Ammon's horn (tissue), 1 donor: ENCODE results near the gene ITPKC.
A peak's percentile ranks its signal among the peaks of the same experiment; 100 is the strongest.
"Not testable (repeated sequence)": the region's sequence is repeated elsewhere in the genome, so short reads cannot be mapped to it uniquely, and the experiment has no call there.

ENCODE experiments used
- DNase-seq: peaks from one replicate; pipeline ENCODE4 v3.0.0-alpha.2; 2016; ENCODE audit warnings: low spot score

The ITPKC gene

GRCh38 chr19:40741527-40742390, 24.8 kb downstream of the ITPKC start:
- no peak for DNase-seq

DNA sequence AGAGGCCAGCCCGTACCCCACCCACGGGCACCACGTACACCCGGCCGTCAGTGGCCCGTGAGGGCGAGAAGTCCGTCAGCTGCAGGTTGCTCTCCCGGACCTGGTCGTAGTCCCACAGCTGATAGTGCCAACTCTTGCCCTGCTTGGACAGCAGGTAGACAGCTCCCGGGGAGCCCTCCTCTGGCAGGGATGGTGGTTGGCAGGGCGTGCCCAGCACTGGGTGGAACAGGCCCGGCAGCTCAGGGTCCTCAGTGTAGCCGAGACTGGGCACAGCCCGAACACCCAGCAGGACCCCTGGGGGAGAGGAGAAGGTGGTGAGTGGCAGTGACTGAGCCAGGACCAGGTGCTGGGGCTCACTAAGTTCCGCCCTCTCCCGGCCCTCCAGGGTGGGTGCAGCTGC, 25.6 kb downstream of the ITPKC start:
- DNase-seq, result no peak

DNA sequence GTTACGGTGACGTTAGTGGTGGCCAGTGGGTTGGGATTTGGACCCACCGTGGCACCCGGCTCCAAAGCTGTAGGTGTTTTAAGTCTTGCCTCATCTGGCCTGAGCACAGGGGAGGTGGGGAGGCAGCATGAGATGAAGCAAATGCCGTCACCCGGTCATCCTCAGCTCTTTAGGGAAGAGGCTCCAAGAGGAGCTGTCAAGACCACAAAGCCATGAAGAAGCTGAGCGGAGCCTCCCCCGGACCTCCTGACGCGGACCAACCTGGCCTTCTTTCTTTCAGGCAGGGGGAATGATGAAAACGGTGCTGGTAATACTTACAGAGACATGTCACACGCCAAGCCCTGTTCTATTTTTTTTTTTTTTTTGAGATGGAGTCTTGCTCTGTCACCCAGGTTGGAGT, 26.0 kb downstream of the ITPKC start:
- no peak for DNase-seq

GRCh38 chr19:40743926-40744325, 27.0 kb downstream of the ITPKC start:
- DNase-seq, result no peak

DNA sequence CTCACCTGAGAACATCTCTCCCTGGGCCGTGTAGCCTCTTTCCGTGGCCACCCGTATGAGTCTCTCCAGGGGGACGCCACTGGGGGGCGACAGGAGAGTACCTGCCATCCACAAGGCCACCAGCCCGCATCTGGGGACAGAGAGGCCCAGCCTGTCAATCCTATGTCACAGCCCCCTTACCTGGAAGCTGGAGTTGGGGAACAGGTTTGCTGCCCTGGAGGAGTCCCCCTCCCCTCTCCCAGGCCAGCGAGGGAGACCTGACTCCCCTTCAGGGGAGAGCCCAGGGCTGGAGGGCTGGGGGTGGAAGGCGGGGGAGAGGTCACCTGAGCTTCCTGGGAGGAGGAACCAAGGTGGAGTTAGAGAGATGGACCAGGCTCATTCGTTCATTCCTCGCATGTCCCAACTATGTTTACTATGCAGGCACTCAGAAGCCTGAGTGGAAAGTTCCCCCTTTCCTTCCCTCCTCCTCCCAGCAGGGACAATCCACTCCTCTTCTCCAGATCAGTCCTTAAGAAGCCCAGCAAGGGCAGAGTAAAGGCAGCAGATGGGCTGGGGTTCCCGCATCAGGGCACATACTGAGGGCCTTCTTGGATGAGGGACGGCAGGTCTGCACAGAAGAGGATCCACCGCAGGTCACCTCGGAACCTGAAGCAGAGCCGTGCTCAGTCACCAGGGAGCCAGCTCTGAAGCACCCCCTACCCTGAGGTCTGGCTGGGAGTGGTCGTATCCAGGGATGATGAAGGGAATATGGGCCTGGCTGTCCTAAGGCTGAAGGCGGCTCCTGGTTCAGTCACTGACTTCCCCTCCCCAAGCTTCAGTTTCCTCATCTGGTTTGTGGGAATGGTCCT, 27.9 kb downstream of the ITPKC start:
- no peak for DNase-seq

DNA sequence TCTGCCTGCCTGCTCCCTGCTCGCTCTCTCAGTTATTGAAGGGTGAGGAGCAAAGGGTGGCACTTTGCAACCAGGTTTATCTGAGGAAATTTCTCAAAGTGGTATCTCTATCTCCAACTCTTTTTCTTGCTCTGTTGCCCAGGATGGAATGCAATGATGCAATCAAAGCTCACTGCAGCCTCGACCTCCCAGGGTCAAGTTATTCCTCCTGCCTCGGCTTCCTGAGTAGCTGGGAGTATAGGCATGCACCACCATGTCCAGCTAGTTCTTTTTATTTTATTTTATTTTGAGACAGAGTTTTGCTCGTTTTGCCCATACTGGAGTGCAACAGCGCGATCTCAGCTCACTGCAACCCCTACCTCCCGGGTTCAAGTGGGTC, 28.5 kb downstream of the ITPKC start:
- DNase-seq, result no peak

GRCh38 chr19:40747536-40747935, 30.6 kb downstream of the ITPKC start:
- no peak for DNase-seq

DNA sequence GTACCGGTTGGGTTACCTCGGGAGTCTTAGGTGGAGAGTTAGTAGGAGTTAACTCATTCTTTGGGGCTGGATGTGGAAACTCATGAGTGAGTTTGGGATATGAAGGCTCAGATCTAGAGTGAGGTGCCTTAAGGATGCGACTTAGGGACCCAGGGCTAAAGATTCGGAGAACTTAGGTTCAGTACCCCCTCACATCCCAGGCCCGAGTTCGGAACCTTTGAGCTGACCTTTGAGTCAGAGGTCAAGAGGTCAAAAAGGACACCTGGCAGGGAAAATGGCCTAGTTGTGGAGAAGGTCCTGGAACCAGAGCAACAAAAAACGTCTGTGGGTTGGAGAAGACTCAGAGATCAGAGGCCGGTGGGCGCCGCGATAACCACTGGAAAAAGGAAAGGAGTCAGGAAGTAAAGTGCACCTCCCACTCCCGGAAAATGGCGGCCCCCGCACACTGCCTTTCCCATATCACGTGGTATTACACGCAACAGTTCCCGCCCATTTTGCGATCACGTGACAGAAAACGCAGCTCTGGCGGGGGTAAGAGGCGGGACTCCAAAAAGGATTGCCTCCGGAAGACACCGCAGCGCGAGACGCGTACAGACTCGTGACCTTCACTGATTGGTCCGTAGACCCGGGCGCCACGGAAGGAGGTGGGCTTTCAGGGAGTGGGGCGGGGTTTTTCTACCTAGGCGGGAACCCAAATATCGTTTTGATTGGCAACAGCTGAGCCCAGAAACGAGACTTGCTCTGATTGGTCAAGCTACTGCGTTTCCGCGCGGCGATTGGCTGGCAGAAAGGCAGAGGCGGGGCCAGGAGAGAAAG, 33.4 kb downstream of the ITPKC start, which contains the start of gene ACTMAP:
TSS of gene ACTMAP (minus strand) at position 420 of the 816 bp plus-strand sequence. CDS start 674 bp downstream, outside the sequence.
- peak; percentile 100 for DNase-seq

DNA sequence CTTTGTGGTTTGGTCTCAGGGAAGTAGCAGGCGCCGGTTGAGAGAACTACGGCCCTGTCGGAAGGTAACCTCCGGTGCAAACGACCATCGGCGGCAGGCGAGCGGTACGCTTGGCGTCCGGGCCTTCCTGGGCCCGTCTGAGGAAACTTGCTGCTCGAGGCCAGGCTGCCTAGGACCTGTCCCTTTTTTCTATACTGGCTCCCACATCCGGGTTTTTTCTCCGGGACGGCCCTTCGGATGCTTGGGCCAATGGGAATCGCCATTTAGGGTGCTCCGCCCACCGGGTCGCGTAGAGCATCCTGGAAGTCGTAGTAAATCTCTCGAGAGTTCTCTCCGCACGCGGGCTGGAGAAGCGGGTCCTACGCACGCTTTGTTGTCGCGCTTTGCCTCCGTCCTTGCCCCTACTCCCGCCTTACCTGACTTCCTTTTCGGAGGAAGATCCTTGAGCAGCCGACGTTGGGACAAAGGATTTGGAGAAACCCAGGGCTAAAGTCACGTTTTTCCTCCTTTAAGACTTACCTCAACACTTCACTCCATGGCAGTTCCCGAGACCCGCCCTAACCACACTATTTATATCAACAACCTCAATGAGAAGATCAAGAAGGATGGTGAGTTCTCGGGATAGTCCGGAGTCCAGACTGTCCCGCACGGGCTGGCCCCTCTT, 34.1 kb downstream of the ITPKC start, which contains the start of gene SNRPA:
TSS of gene SNRPA (plus strand) at position 330 of the 664 bp plus-strand sequence. CDS start at position 536, 206 bp downstream.
- peak; percentile 97 for DNase-seq

DNA sequence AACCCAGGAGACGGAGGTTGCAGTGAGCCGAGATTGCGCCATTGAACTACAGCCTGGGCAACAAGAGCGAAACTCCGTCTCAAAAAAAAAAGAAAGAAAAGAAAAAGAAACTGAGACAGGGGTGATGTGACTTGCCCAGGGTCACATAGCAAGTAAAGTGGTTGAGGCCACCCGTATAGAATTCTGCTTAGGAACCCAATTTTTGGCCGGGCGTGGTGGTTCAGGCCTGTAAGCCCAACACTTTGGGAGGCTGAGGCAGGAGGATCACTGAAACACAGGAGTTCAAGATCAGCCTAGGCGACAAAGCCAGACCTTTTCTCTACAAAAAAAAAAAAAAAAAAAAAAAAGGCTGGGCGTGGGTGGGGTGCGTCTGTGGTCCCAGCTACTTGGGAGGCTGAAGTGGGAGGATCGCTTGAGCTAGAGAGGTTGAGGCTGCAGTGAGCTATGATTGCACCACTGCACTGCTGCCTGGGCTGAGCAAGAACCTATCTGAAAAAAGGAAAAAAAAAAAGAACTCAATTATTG, 35.4 kb downstream of the ITPKC start:
- no peak for DNase-seq

GRCh38 chr19:40754611-40755247, 37.8 kb downstream of the ITPKC start:
- peak; percentile 13 for DNase-seq

- no peak for DNase-seq
Measured at GRCh38 chr19:40755248-40755624, 38.3 kb downstream of the ITPKC start.

DNA sequence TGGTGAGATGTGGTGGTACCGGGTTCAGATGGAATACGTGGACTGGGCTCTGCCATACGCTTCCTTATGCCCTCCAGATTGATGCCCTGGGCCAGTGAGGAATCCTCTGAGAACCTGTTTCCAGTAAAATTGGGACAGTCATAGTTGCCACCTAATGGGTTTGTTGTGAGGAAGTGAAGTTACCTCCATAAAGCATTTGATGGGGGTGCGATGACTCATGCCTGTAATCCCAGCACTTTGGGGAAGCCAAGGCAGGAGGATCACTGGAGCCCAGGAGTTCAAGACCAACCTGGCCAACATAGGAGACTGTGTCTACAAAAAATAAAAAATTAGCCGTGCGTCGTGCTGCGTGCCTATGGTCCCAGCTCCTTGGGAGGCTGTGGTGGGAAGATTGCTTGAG, 38.9 kb downstream of the ITPKC start:
- DNase-seq, result no peak

GRCh38 chr19:40756502-40757110, 39.7 kb downstream of the ITPKC start:
- no peak for DNase-seq

- DNase-seq, result no peak
Measured at GRCh38 chr19:40758491-40758890, 41.6 kb downstream of the ITPKC start.

- no peak for DNase-seq
Measured at GRCh38 chr19:40759352-40759751, 42.4 kb downstream of the ITPKC start.

DNA sequence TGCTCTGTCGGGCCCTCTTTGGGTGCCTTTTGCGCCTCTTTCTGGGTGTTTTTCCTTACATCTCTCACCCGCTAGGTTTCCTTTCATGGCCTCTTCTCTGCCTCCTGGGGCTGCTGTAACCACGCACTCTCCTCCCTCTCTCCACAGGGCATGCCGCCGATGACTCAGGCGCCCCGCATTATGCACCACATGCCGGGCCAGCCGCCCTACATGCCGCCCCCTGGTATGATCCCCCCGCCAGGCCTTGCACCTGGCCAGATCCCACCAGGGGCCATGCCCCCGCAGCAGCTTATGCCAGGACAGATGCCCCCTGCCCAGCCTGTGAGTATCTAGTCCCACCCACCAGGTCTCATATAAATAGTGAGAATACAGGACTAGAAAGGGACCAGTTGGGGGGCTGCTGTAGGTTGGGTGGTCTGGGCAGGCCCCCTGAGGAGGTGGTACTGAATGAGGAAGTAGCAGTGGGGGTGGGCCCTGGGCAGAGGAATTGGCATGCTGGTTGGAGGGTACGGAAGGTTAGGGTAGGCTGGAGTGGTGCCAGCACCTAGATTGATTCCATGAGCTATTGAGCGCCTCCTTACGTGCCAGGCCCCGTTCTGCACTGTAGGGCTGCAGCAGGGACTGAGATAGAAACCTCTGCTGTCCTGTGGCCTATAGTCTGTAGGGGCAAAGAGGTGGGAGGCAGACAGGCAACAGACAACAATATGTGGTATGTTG, 46.0 kb downstream of the ITPKC start:
- DNase-seq, result no peak

DNA sequence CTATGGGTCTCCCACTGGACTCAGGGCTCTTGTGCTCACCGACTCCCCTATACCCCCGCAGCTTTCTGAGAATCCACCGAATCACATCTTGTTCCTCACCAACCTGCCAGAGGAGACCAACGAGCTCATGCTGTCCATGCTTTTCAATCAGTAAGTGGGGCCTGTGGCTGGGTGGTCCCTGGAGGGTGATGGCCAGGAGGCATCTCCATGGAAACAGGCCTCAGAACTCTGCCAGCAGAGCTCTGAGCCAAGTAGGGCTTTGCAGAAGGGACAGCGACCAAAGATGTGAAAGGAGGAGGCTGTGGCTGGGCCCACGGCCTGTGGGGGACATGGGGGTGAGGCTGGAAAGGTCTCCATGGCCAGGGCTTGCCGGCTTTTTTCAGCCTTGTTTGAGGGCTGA, 46.6 kb downstream of the ITPKC start:
- DNase-seq, result no peak

DNA sequence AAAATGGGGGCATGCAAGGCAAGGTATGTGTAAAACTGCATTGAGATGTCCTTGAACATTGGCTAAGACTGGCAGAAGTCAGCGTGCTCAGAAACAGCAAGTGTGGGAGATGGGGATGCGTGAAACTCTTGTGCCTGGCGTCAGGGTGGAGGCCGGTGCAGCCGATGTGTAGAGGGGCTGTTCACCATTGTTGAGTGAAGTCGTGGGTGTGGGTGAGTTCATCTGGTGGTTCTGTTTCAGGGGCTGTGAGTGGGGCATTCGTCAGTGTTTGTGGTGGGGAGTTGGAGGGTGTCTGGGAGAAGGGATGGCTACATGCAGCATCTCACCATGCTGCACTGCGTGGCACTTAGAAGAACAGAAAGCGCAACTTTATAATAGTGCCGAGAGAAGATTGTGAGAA, 47.1 kb downstream of the ITPKC start:
- no peak for DNase-seq

- DNase-seq, result not testable (repeated sequence)
Measured at GRCh38 chr19:40766385-40766784, 49.5 kb downstream of the ITPKC start.
